GM15510 (cell line): Measurements from ENCODE around the gene ZNF860.

Source experiments
- POLR2A ChIP-seq: IDR thresholded peaks from 3 replicates; pipeline ENCODE4 v1.6.1; 2011; ENCODE audit warnings: borderline replicate concordance; ENCODE audit not compliant: insufficient read length; ENCODE audit errors: extremely low read depth

ZNF860 gene

DNA sequence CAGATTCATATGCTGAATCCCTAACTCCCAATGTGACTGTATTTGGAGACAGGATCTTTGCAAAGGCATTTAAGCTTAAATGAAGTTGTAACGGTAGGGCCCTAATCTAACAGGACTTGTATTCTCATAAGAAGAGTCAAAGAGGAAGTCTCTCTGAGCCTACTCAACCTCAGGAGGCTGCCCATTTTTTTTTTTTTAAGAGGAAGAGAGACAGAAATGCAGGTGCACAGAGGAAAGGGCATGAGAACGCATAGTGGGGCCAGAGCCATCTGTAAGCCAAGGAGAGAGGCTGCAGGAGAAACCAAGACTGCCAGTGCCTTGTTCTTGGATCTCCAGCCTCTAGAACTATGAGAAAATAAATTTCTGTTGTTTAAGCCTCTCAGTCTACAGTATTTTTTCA lies 28.4 kb downstream of the ZNF860 start:
- no peak for TF ChIP-seq POLR2A

DNA sequence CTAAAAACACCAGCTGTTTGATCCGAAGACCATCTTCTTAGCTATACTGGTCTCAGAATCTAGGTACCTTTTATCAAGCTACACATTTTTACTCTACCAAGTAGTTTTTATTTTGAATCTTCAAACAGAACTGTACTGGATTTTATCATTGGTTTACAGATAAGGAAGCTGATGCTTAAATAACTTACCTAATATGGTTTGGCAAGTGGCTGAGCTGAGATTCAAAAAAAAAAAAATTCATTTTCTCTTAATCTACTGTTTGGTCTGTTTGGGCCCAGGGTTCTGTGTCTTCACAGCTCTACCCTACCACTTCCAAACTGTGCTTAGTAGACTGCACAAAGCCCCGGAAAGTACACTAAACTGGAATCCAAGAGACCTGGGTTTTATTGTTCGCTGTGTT lies 35.7 kb downstream of the ZNF860 start:
- TF ChIP-seq POLR2A, result no peak

DNA sequence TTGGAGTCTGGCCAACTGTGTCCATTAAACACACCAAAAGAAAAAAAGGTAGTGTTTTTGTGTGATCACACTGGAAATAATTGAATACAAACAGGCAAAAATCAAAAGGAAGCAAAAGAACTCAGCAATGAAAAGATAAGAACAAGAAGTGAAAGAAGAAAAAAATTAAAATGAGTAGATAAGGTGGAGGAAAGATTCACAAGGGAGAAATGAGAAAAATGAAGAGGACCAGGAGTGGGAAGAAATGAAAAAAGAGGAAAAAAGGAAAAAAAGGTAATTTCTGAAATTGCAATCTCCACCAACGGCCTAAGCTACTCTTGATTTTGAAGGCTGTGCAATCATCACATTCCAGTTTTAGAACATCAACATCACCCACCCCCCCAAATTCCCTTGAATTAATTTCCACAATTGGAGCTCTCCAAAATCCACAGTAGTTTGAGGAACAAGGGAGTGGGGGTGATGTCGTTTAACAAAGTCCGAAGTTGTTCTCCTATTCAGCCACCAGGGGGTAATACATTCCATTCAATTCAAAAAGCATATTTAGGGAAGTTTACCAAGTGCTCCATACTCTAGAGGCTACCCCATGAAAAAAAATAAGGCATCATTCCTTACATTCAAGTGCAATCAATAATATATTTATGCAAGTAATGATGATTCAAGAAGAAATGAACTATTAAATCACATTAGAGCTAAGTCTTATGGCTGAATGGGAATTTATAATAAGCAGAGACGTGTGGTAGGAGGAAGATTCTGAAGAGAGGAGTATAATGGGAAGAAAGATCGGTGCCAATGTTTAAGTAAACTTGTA lies 37.4 kb downstream of the ZNF860 start:
- TF ChIP-seq POLR2A, result no peak

DNA sequence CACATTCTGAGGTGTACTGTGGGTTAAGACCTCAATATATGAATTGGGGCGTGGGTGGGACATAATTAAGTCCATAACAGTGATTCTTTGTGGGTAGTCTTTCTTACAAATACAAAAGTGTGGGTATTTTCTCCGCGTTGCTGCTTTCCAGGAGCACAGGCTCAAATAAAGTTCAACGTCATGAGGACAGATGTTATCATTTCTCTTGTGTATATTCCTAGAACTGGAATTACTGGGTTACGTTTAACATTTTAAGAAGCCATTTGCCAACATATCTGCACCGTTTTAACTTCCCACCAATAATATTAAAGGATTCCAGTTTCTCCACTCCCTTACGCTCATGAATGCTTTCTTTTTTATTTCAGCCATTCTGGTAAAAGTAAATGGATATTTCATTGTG lies 39.6 kb downstream of the ZNF860 start:
- no peak for TF ChIP-seq POLR2A

DNA sequence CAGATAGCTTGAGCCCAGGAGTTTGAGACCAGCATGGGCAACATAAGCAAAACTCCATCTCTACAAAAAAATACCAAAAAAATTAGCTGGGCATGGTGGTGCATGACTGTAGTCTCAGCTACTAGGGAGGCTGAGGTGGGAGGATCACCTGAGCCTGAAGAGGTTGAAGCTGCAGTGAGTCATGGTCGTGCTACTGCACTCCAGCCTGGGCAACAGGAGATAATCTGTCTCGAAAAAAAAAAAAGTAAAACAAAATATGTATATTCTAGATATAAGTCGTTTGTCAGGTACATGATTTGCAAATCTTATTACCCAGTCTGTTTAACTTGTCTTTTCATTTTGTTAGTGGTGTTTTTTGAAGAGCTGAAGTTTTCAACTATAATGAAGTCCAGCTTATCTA lies 40.2 kb downstream of the ZNF860 start:
- no peak for TF ChIP-seq POLR2A

DNA sequence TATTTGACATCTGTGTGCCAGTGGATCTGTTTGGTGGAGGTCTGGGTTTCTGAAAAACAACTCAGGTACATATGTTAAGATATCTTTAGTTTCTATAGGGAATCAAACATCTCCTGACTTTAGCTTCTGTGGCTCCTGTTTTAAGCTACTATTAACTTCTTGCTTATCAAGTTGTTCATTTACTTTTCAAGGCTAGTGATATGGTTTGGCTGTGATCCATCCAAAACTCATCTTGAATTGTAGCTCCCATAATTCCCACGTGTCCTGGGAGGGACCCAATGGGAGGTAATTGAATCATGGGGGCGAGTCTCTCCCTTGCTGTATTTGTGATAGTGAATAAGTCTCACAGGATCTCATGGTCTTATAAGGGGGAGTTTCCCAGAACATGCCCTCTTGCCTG lies 41.4 kb downstream of the ZNF860 start:
- no peak for TF ChIP-seq POLR2A

DNA sequence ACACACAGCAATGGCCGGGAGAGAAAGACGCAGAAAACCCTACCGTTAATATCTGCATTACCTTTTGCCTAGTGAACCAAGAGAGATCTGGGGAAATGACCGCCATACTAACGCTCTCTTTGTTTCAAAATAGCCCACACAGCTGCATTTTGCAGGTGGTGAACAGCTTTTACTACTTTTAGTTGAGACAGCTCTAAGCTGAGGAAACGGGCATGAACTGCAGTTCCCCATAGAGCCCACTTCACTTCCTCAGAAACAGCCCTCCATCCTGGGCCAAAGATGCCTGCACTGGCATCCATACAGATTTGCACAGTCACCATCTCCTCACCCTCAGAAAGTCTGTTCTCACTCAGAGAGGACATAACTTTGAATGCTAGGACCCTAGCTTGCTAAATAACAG lies 45.0 kb downstream of the ZNF860 start:
- no peak for TF ChIP-seq POLR2A

DNA sequence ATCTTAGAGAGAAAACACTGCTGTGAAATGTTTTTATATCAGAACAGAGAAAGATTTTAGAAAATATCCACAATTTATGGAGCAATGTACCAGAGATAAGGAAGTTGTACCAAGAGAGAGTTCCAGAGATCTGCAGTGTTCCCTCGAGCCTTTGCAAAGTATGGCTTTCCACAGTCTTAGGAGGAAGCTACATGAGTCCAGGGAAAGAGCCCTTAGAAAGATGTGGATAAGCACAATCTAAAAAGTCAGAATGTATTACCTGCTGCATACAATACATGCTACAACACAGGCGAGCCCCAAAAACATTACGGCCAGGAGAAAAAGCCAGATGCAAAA lies 56.4 kb downstream of the ZNF860 start:
- no peak for TF ChIP-seq POLR2A

DNA sequence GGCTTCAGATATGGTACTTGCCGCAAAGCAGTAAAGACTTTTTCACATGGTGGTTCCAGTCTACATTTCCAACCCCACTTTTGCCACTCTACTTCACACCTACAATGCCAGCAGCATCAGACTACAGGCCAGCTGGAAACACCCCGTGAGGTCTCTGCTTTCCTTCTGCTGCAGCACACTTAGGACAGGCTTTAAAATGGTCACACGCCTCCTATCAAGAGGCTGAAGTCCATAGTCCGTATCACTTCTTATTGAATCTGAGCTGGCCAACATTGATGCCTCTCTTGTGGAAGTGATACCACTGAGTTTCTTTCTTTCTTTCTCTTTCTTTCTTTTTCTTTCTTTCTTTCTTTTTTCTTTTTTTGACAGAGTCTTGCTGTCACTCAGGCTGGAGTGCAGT lies 59.8 kb downstream of the ZNF860 start:
- TF ChIP-seq POLR2A, result no peak
